Keratinocyte (primary cell): ENCODE measurements around the gene NHLRC1. TPM values are rescaled to one million over a fixed set of nuclear protein-coding genes. Genes with fewer than 3 reads are reported as not detected.
A peak's percentile ranks its signal among the peaks of the same experiment; 100 is the strongest.

Source experiments
- DNase-seq: peaks from one replicate; pipeline ENCODE4 v3.0.0-alpha.2; 2011; ENCODE audit warnings: low read depth, missing footprints, low spot score
- FAIRE-seq: peaks from 2 replicates; lab custom pipeline; 2011; peaks lifted over from hg19 to GRCh38; lab: Jason Lieb, UNC
- H2AFZ ChIP-seq: 2 replicates; pipeline ENCODE4 v1.6.0; 2012; ENCODE audit warnings: low read length, control low read depth, inconsistent platforms; ENCODE audit not compliant: control insufficient read depth
- H3K27ac ChIP-seq: 2 replicates; pipeline ENCODE4 v1.5.1; 2011; ENCODE audit warnings: low read length; ENCODE audit not compliant: control insufficient read depth, insufficient read depth
- H3K27me3 ChIP-seq: 3 replicates; pipeline ENCODE4 v1.6.0; 2011; ENCODE audit warnings: low read length; ENCODE audit not compliant: control insufficient read depth, insufficient read depth; ENCODE audit errors: extremely low read depth
- H3K36me3 ChIP-seq, 2 experiments: 2 replicates in 1 of 2; 3 replicates in 1 of 2; pipeline ENCODE4 v1.5.1; 2011; ENCODE audit warnings: low read length in 2 of 2, mild to moderate bottlenecking in 1 of 2; ENCODE audit not compliant: control insufficient read depth in 2 of 2, insufficient read depth in 2 of 2; ENCODE audit errors: extremely low read depth in 1 of 2
- H3K4me1 ChIP-seq: 3 replicates; pipeline ENCODE4 v1.5.1; 2011; ENCODE audit warnings: low read length; ENCODE audit not compliant: control insufficient read depth, insufficient read depth; ENCODE audit errors: extremely low read depth
- H3K4me2 ChIP-seq: 3 replicates; pipeline ENCODE4 v1.6.0; 2011; ENCODE audit warnings: low read depth, low read length; ENCODE audit not compliant: control insufficient read depth, insufficient read depth; ENCODE audit errors: extremely low read depth
- H3K4me3 ChIP-seq, 3 experiments: fragments of 200-600 bp in 1 of 3; sonication (generic) in 1 of 3; 2 replicates in 2 of 3; 3 replicates in 1 of 3; pipeline ENCODE4 v1.5.1; 2011 to 2016; ENCODE audit warnings: low read length in 3 of 3, mild to moderate bottlenecking in 3 of 3, control low read depth in 2 of 3, inconsistent platforms in 1 of 3, low read depth in 1 of 3, mixed read lengths in 1 of 3, mixed run types in 1 of 3, moderate library complexity in 1 of 3; ENCODE audit not compliant: control insufficient read depth in 2 of 3, insufficient read depth in 2 of 3; ENCODE audit errors: extremely low read depth in 1 of 3
- H3K79me2 ChIP-seq: 2 replicates; pipeline ENCODE4 v1.6.0; 2012; ENCODE audit warnings: low read length; ENCODE audit not compliant: control insufficient read depth, insufficient read depth
- H3K9ac ChIP-seq: 3 replicates; pipeline ENCODE4 v1.6.0; 2011; ENCODE audit warnings: low read length; ENCODE audit not compliant: control insufficient read depth, insufficient read depth; ENCODE audit errors: extremely low read depth
- H3K9me1 ChIP-seq: 3 replicates; pipeline ENCODE4 v1.6.0; 2011; ENCODE audit warnings: low read length; ENCODE audit not compliant: control insufficient read depth, insufficient read depth; ENCODE audit errors: extremely low read depth
- H3K9me3 ChIP-seq: 2 replicates; pipeline ENCODE4 v1.5.1; 2012; ENCODE audit warnings: low read depth, low read length; ENCODE audit not compliant: control insufficient read depth
- H4K20me1 ChIP-seq: 3 replicates; pipeline ENCODE4 v1.6.0; 2011; ENCODE audit warnings: low read length; ENCODE audit not compliant: control insufficient read depth, insufficient read depth; ENCODE audit errors: extremely low read depth
- EZH2 ChIP-seq: IDR thresholded peaks from one replicate; pipeline ENCODE4 v1.6.1; 2012; ENCODE audit warnings: inconsistent platforms, mild to moderate bottlenecking, low read length, moderate library complexity
- dilution Hi-C: fragments of 300-500 bp; cut with MboI; formaldehyde crosslinking; loops from one replicate; pipeline ENCODE4 v1.7.0; 2020; ENCODE audit warnings: low sequenced_read_pairs; ENCODE audit not compliant: extremely low pct_ligation_motif_present
- polyA minus RNA-seq, 3 experiments: library from RNA; depleted of rRNA, polyadenylated mRNA; stranded (reverse); fragments of >200 nt; gene quantifications; 1 replicate in 1 of 3; 2 replicates in 1 of 3; 3 replicates in 1 of 3; pipeline ENCODE4 v1.2.3, GENCODE V29; 2011
- polyA plus RNA-seq, 5 experiments: library from polyadenylated mRNA; depleted of rRNA in 3 of 5; stranded (reverse) in 3 of 5; stranded (forward) in 1 of 5; unstranded in 1 of 5; fragments of >200 nt; gene quantifications; 1 replicate in 1 of 5; 2 replicates in 3 of 5; 3 replicates in 1 of 5; pipeline versions ENCODE4 v1.2.1 to v1.2.3, GENCODE V29; 2011 to 2012; ENCODE audit warnings: missing spikeins in 2 of 5, low read depth in 1 of 5, low replicate concordance in 1 of 5
- TF ChIP-seq, protein P1 (sequence below), 3 experiments: IDR thresholded peaks in 1 of 3; conservative IDR thresholded peaks in 1 of 3; optimal IDR thresholded peaks in 1 of 3; 2 replicates in 2 of 3; 3 replicates in 1 of 3; pipeline versions ENCODE3 to v1.5.1; 2011; ENCODE audit warnings: low read length in 3 of 3, mild to moderate bottlenecking in 3 of 3, moderate library complexity in 2 of 3, control low read depth in 1 of 3, inconsistent platforms in 1 of 3; ENCODE audit not compliant: insufficient read depth in 2 of 3; ENCODE audit errors: extremely low read depth in 1 of 3

The NHLRC1 gene
- polyA plus RNA-seq (1.2 to 1.5 TPM (median 1.2 TPM) in 3 replicates), polyA minus RNA-seq (0.13 to 0.56 TPM (median 0.51 TPM) in 3 replicates)
- polyA plus RNA-seq (2011; ENCODE audit: low read depth) = 0.15 TPM
- polyA plus RNA-seq (2011; cell fraction: cytosol; rRNA removed) = 0.94 and 1.3 TPM in 2 replicates
- 2.0 and 2.4 TPM in 2 replicates for polyA plus RNA-seq (2011; cell fraction: nucleus; rRNA removed)
- polyA plus RNA-seq (2012; ENCODE audit: low replicate concordance) = 1.9 and 2.0 TPM in 2 replicates
- 1.2 TPM for polyA minus RNA-seq (2011; cell fraction: cytosol; rRNA and poly(A)+ RNA removed)
- 0.84 and 1.3 TPM in 2 replicates for polyA minus RNA-seq (2011; cell fraction: nucleus; rRNA and poly(A)+ RNA removed)

DNA sequence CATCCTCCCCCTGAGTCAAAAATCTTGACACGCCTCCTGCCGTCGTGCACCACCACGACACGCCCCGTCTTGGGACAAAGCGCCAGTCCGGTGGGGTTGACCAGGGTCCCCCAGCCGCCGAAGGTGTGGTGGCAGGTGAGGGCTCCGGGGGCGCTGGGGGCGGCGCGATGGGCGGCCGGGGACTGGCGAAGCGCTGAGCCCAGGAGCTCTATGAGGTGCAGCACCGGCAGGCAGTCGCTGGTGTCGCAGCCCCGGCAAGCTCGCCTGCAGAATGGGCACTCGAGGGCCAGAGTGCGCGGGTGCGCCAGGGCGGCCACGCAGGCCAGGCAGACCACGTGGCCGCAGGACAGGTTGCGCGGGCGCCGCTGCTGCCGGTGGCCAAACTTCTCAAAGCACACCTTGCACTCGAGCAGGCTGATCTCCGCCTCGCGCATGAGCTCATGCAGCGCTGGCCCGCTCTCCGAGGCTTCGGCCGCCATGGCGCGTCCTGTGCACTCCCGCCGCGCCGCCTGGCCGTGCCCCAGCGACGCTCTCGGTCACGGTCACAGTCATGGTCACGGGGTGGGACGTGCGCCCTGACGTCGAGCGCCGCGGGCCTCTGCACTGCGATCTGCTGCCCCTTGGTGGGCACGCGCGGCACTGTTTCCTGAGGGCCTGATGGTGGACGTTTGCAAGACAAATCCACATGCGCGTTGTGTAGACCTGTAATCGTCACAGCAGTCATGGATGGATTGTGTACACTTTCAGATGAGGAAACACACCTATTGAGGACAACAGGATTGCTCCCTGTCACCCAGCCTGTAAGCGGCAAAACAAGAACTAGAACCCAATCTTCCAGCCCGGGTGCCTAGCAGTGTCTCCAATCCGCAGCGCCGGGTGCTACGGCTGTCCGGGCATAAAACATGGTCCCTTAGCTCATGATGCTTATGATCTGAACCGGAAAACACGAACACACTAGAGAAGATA is at the start of gene NHLRC1:
NHLRC1 (minus strand) TSS at position 550 of the 966 bp plus-strand sequence; CDS start at position 479, 71 bp downstream.
- Histone ChIP-seq H3K27me3 (no peaks in the 10 kb centered on the region), H3K4me2 (peak within 1 kb of the TSS; percentile 79), H3K9me3 (peaks cover 3% of the 10 kb centered on the region), H3K9me1 (no peaks in the 10 kb centered on the region), H3K27ac (peak within 1 kb of the TSS; percentile 63), H4K20me1 (no peaks in the 10 kb centered on the region), H3K9ac (peak within 1 kb of the TSS; percentile 59), H3K4me1 (peaks cover 20% of the 10 kb centered on the region), H3K79me2 (no peaks in the 10 kb centered on the region), H3K4me3 (peak within 1 kb of the TSS; percentile 24 to 60 (median 33)), H3K36me3 (no peaks in the 10 kb centered on the region), H2AFZ (peak within 1 kb of the TSS; percentile 88)
- peak; percentile 42 for DNase-seq
- no peak for TF ChIP-seq EZH2
- TF ChIP-seq, protein P1, sequence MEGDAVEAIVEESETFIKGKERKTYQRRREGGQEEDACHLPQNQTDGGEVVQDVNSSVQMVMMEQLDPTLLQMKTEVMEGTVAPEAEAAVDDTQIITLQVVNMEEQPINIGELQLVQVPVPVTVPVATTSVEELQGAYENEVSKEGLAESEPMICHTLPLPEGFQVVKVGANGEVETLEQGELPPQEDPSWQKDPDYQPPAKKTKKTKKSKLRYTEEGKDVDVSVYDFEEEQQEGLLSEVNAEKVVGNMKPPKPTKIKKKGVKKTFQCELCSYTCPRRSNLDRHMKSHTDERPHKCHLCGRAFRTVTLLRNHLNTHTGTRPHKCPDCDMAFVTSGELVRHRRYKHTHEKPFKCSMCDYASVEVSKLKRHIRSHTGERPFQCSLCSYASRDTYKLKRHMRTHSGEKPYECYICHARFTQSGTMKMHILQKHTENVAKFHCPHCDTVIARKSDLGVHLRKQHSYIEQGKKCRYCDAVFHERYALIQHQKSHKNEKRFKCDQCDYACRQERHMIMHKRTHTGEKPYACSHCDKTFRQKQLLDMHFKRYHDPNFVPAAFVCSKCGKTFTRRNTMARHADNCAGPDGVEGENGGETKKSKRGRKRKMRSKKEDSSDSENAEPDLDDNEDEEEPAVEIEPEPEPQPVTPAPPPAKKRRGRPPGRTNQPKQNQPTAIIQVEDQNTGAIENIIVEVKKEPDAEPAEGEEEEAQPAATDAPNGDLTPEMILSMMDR (optimal IDR thresholded peaks at IDR 0.05 in 1 of 3, IDR thresholded peaks at IDR 0.05 in 1 of 3, conservative IDR thresholded peaks at IDR 0.05 in 1 of 3; ENCODE audit: extremely low read depth in 1 of 3, insufficient read depth in 2 of 3, low read length in 3 of 3) = peak; percentile 88 to 99 (median 94)
- dilution Hi-C loops = no loop called here
- peak; percentile 60 for FAIRE-seq

DNA sequence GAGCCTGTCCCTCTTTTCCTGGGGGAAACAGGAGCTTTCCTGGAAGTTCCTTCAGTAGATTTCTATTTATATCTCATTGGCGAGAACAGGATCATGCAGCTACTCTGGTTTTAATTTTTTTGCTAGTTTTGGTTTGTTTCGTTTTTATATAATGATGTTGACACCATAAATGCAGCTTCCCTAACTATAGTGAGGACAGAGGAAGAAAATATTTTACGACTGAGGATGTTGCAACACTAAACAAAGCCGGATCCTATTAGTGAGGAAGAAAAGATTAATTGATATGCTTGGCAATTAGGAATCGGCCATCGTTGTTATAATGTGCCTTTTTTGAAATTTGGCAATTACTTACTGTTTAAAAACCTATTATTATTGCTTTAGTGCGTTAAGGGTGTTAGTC is 49.4 kb upstream of the NHLRC1 start:
- dilution Hi-C loops = no loop called here

More for the DNA sequence above, 49.4 kb upstream of the NHLRC1 start:
- no peaks in the 10 kb centered on the region for H4K20me1 ChIP-seq
- no peaks in the 10 kb centered on the region for H3K27me3 ChIP-seq
- no peak for TF ChIP-seq EZH2
- TF ChIP-seq, protein P1 (optimal IDR thresholded peaks at IDR 0.05 in 1 of 3, IDR thresholded peaks at IDR 0.05 in 1 of 3, conservative IDR thresholded peaks at IDR 0.05 in 1 of 3; ENCODE audit: extremely low read depth in 1 of 3, insufficient read depth in 2 of 3, low read length in 3 of 3) = no peak
- no peaks in the 10 kb centered on the region for H3K4me1 ChIP-seq
- peaks cover 0 to 9% of the 10 kb centered on the region in 2 experiments for H3K36me3 ChIP-seq
- no peak overlapping the region for H3K9ac ChIP-seq
- H3K4me2 ChIP-seq = no peak overlapping the region
- H3K4me3 ChIP-seq = no peak overlapping the region
- no peaks in the 10 kb centered on the region for H3K79me2 ChIP-seq
- H3K9me1 ChIP-seq = no peaks in the 10 kb centered on the region
- H3K9me3 ChIP-seq = no peaks in the 10 kb centered on the region
- no peak for DNase-seq
- H2AFZ ChIP-seq = no peak overlapping the region
- no peak overlapping the region for H3K27ac ChIP-seq
- FAIRE-seq = no peak
